ENCODE results near the gene MICU1.

GRCh38 chr10:72375173-72375572, 250.7 kb downstream of the MICU1 start:
- no peak for TF ChIP-seq CTCF (IDR thresholded peaks at IDR 0.05)
- TF ChIP-seq POLR2A (IDR thresholded peaks at IDR 0.05): no peak
